Lung microvascular endothelial cell (primary cell): Measurements from ENCODE around the gene CPNE1. TPM values are rescaled to one million over a fixed set of nuclear protein-coding genes. Genes with fewer than 3 reads are reported as not detected.

Source experiments
- DNase-seq, 2 donors: peaks; one replicate each; pipeline versions ENCODE4 v3.0.0 to v3.0.0-alpha.2; 2010; ENCODE audit warnings: low read depth in 2 of 2
- total RNA-seq: library from RNA; depleted of rRNA; stranded (reverse); fragments of >200 nt; gene quantifications from 2 replicates; pipeline ENCODE4 v1.2.1, GENCODE V29; 2014

Gene CPNE1
- total RNA-seq, 1 donor from 2014 or later, result 118 TPM

- no peak for DNase-seq
These were observed 43.7 kb downstream of the CPNE1 start for GRCh38 chr20:35620818-35621559.

- peak; percentile 75 to 78 for DNase-seq
These were observed 45.3 kb downstream of the CPNE1 start for GRCh38 chr20:35619196-35620095.

DNA sequence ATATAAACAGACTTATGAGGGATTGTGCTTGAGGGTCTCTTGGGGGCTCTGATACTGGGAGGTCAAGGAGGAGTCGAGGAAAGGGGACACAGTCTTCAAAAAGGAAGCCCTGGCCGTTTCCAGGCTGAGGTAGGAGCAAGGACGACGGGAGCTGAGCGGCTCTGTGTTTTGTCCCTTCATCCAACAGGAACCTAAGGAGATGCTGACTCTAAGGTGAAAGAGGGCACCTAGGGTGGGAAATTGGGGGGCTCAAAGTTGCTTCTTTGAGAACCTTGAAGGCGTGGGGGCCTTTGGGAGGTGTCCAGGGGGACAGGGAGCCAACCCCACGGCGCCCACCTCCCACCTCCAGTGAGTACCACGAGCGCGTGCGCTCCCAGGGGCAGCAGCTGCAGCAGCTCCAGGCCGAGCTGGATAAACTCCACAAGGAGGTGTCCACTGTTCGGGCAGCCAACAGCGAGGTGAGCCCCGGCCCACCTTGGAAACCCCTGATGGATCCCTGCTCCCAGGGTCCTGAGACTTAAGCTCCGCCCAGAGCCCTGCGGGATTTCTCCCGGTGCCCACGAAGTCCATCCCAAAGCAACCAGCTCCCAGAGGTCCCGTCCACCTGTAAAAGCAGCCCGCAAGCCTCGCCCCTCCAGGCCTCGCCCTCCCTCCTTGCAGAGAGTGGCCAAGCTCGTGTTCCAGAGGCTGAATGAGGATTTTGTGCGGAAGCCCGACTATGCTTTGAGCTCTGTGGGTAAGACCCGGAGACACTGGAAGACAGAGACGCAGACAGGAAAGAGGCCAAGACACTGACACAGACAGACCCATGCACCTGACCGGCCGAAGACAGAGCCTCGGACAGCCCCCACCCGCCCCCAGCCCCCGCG lies 46.2 kb downstream of the CPNE1 start:
- DNase-seq, result peak; percentile 19 to 24

DNA sequence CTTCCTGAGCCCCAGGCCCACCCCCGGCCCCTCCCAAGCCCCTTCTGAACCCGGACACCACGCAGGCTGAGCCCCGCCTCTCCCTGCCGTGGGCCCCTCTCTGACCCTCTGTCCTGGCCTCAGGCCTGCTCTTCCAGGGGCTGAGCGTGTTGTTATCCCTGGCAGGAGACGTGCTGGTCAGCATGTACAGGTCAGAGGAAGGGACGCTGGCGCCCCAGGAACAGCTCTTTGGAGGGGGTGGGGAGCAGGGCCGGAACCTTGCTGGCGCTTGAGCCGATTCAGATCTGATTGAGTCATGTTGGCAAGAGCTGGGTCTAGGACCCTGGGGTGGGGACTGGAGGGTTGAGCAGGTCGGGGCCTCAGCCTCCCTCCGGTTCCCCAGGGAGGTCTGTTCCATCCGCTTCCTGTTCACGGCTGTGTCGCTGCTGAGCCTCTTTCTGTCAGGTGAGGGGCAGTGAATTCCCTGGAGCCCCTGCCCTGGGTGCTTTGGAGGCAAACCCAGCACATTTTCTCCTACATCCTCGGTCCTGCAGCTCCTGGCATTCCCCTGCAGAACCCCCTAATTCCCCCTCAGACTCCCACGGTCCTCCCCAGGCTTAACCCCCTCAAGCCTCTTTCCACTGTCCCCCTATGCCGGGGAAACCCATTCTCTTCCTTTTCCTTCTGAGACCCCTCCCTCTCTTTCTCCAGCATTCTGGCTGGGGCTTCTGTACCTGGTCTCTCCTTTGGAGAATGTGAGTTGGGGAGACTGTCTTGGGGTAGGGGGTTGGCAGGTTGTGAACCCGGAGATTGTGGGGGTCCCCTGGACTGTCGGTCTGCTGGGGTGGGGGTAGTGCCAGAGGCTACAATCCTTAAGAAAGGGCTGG lies 47.1 kb downstream of the CPNE1 start:
- peak; percentile 67 for DNase-seq

GRCh38 chr20:35616465-35617396 lies 48.0 kb downstream of the CPNE1 start:
- peak; percentile 85 to 87 for DNase-seq

DNA sequence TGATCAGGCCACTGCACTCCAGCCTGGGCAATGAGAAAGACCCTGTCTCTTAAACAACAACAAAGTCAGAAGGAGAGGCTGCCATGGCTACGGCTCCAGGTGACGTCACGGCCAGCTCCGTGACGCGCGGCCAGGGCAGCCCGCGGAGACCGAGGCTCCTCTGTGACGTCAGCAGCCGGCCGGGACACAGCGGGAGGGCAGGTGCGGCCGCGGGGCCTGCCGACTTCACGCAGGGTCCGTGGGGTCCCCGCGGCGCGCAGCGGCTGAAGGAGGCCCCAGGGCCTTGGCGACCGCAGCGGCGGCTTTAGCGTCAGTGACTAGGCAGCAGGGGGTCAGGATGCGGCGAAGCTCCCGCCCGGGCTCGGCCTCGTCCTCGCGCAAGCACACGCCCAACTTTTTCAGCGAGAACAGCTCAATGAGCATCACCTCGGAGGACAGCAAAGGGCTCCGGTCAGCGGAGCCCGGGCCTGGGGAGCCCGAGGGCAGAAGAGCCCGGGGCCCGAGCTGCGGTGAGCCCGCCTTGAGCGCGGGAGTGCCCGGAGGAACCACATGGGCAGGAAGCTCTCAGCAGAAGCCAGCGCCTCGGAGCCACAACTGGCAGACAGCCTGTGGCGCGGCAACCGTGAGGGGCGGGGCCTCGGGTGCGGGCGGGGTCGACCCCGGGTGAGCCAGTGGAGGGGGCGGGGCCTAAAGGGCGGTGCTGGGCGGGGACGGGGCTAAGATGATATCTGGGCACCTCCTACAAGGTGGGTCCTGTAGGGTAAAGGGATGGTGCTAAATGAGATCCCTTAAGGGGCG lies 48.8 kb downstream of the CPNE1 start, which contains the start of gene SPAG4:
Gene SPAG4 (plus strand): TSS at position 163 of the 798 bp plus-strand sequence. CDS start 175 bp downstream, at position 338.
- peak; percentile 100 for DNase-seq

DNA sequence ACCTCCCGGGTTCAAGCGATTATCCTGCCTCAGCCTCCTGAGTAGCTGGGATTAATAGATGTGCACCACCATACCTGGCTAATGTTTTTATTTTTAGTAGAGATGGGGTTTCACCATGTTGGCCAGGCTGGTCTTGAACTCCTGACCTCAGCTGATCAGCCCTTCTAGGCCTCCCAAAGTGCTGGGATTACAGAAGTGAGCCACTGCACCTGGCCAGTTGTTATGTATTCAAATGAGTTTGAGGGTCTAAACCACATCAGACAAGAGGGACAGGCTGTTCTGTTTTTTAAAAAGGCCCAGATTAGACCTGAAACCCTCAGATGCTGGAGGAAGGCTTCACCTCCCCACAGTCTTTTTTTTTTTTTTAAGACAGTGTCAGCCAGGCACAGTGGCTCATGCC lies 53.2 kb downstream of the CPNE1 start:
- DNase-seq, result no peak

- DNase-seq, result no peak
These were observed 53.8 kb downstream of the CPNE1 start for GRCh38 chr20:35610833-35611427.

DNA sequence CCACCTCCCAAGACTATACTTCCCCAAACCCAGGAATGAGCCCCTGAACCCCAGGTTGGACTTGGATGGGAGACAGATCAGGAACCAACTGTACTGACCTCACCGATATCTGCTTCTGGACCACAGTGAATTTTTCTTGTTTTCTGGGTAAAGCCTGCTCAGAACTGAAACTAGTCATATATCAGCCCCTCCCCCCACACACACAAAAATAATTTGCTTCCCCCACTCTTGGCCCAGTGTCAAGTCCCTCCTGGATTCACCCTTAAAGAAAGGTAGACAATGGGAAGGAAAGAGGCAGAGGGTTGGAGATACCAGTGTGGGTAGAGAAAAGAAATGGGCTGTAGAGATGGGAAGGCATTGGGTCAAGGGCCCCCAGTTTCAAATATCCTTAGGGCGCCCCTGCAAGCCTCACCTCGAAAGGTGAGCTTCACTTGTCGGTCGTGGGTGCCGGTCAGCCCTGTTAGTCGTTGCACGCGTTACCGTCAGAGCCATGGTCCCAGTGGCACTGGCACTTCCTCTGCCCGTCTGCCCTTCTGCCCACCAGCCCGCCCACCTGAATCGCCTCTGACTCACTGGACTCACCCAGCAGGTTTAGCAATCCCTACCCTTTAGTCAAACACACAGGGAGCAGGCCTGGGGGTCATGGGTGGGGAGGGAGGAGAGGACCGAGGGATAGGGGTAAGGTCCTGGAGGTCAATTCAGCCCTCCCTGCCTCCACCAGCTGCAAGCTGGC lies 57.5 kb downstream of the CPNE1 start:
- no peak for DNase-seq

GRCh38 chr20:35606127-35606526 lies 58.6 kb downstream of the CPNE1 start:
- no peak for DNase-seq

DNA sequence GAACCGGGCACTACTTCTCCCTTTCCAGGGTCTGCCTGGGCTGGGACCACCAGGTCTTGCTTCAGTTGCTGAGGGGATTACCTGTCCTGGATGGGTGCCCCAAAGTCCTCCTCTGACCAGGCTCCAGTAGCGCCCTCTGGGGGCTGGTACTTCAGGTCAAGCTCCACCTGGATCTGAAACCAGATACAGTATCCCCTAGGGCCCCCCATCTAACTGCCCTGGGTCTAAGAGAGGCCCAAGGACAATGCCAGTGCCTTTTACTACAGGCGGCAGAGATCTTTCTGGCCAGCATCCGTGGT lies 60.3 kb downstream of the CPNE1 start:
- peak in 1 of 2 donors; percentile 42 for DNase-seq

DNA sequence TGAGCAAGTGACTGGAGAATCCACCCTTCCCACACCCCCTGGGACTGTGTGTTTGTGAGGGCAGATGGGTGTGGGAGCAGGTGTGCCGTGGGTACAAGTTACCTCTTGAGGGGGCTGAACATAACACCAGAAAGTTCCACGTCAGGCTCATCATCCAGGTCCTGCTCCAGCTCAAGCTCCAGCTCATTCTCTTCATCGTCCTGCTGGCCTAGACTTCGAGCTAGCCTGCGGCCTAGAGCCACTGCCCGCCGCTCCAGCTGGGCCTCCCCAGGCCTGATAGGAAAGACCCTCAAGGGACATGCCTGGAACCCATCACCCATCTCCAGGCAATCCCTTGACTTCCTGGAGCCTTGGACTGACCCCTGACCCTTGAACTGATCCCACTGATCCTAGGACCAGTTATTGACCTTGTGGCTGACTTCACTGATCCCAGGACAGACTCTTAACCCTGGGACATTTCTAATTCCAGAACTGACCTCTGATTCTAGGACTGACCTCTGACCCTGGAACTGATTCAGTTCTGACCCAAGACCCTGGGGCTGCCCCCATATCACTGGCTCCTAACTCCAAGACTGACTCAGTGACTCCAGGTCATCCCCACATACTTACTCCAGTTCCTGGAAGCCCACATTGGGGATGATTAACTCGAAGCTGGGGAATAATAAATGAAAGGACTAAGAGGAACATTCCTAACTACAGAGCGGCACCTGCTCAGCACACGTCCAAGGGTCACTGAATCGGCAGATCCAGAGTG lies 60.8 kb downstream of the CPNE1 start:
- no peak for DNase-seq

DNA sequence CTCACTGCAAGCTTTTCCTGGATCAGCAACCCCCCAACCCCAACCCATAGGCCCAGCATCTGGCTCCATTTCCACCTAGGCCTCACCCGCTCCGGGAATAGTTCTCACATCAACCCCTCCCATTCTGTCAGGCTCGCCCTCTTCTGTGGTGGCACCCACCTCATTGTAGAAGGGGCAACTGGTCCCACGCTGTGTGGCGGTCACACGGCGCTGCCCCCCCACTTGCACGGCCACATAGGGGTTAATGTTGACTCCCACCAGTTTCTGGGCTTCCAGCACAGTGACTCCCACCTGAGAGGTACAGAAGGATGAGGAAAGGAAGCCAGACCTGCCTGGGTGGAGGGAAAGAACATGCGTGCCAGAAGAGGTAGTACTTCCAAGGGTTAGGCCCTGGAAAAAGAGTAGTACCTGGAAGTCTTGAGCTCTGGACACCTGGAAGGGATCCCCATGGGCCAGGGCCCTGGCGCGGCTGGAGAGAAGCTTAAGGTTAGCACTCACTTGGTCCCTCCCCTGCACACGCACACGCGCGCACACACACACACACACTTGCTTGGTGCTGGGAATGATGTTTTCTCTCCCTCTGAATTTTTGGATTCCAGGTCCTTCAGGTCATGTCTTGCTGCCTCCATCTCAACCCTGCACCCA lies 61.7 kb downstream of the CPNE1 start:
- no peak for DNase-seq

DNA sequence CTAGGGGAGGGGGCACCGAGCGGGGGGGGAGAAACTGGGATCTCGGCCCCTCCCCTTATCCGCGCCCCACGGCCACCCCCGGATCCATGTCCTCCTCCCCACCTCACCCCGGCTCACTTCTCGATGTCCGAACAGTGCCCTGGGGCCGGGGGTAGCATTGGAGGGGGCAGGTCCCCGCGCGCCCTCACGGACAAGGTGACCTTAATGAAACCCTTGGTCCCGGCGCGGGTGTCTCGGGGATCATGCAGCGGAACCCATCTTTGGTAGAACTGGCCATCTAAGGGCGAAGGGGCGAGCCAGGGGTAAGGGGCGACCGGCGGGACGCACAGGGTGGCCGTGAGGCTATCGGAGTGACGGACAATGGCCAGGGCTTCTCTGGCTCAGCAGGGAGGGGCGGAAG lies 62.7 kb downstream of the CPNE1 start:
- no peak for DNase-seq

- DNase-seq, result peak; percentile 59 to 79
These were observed 63.4 kb downstream of the CPNE1 start for GRCh38 chr20:35600993-35601973.
